Head of caudate nucleus (tissue), 42 donors: ENCODE data around the gene LIF.
"Not testable (repeated sequence)": the region's sequence is repeated elsewhere in the genome, so short reads cannot be mapped to it uniquely, and the experiment has no call there.

Experiments used
- DNase-seq, 42 donors: peaks; one replicate each; pipeline versions ENCODE4 v3.0.0 to v3.0.0-alpha.2; 2020 to 2021; ENCODE audit warnings: mixed read lengths in 7 of 42
- intact Hi-C: fragments of 100-400 bp; cut with DNase I; formaldehyde crosslinking; loops from one replicate; pipeline ENCODE4 v1.15.0; 2022

The LIF gene

GRCh38 chr22:30219668-30220278 lies 26.8 kb downstream of the LIF start:
- DNase-seq: no peak
- intact Hi-C loops: no loop called here

- DNase-seq: no peak
Measured at GRCh38 chr22:30219049-30219654, 27.4 kb downstream of the LIF start.

GRCh38 chr22:30217698-30218560 lies 28.6 kb downstream of the LIF start:
- intact Hi-C loops: no loop called here

More at GRCh38 chr22:30219049-30219654, 27.4 kb downstream of the LIF start:
- intact Hi-C loops: no loop called here

GRCh38 chr22:30216710-30217109 lies 29.8 kb downstream of the LIF start:
- intact Hi-C loops: no loop called here
- no peak for DNase-seq

More at GRCh38 chr22:30217698-30218560, 28.6 kb downstream of the LIF start:
- DNase-seq: peak in 19 of 42 donors; percentile 15 to 77 (median 43)

- DNase-seq, intact Hi-C loops: not testable (repeated sequence)
Measured at GRCh38 chr22:30216272-30216671, 30.3 kb downstream of the LIF start.

GRCh38 chr22:30214703-30215407 lies 31.7 kb downstream of the LIF start:
- intact Hi-C loops: no loop called here
- no peak for DNase-seq

- intact Hi-C loops: no loop called here
- DNase-seq: no peak
Measured at GRCh38 chr22:30212996-30213441, 33.5 kb downstream of the LIF start.

GRCh38 chr22:30212363-30212995 lies 34.1 kb downstream of the LIF start:
- DNase-seq: peak in 10 of 42 donors; percentile 12 to 71 (median 38)
- intact Hi-C loops: no loop called here

- DNase-seq: no peak
- intact Hi-C loops: no loop called here
Measured at GRCh38 chr22:30211124-30211820, 35.3 kb downstream of the LIF start.

GRCh38 chr22:30210235-30210909 lies 36.2 kb downstream of the LIF start:
- peak in 33 of 42 donors; percentile 18 to 85 (median 53) for DNase-seq
- intact Hi-C loops: no loop called here

- no peak for DNase-seq
- intact Hi-C loops: no loop called here
Measured at GRCh38 chr22:30209642-30210041, 36.9 kb downstream of the LIF start.

GRCh38 chr22:30208631-30209603 lies 37.6 kb downstream of the LIF start:
- intact Hi-C loops: no loop called here
- peak in 6 of 42 donors; percentile 11 to 62 (median 34) for DNase-seq

GRCh38 chr22:30206944-30207343 lies 39.6 kb downstream of the LIF start:
- intact Hi-C loops: no loop called here
- DNase-seq: peak in 14 of 42 donors; percentile 16 to 71 (median 40)

- peak in 3 of 42 donors; percentile 28 to 54 (median 49) for DNase-seq
- intact Hi-C loops: no loop called here
Measured at GRCh38 chr22:30205281-30206115, 41.1 kb downstream of the LIF start.

- intact Hi-C loops: no loop called here
- peak in 32 of 42 donors; percentile 28 to 77 (median 50) for DNase-seq
Measured at GRCh38 chr22:30204742-30205111, 41.8 kb downstream of the LIF start.
